HG02885 (cell line): ENCODE data around the gene DIS3L2.
"Not testable (repeated sequence)": the region's sequence is repeated elsewhere in the genome, so short reads cannot be mapped to it uniquely, and the experiment has no call there.

Experiments used
- ATAC-seq: cut with Tn5 transposase; IDR thresholded peaks from one replicate; pipeline ENCODE4 v1.9.1; 2021; ENCODE audit warnings: mild to moderate bottlenecking; ENCODE audit not compliant: unreplicated experiment, poor library complexity

DIS3L2 gene

GRCh38 chr2:232354069-232354468 lies 392.6 kb downstream of the DIS3L2 start:
- ATAC-seq: no peak

- ATAC-seq: no peak
Measured at GRCh38 chr2:232361646-232362045, 400.1 kb downstream of the DIS3L2 start.

GRCh38 chr2:232362174-232362900 lies 400.8 kb downstream of the DIS3L2 start:
- ATAC-seq: no peak

- not testable (repeated sequence) for ATAC-seq
Measured at GRCh38 chr2:232363064-232363783, 401.7 kb downstream of the DIS3L2 start.

GRCh38 chr2:232363784-232364615 lies 402.5 kb downstream of the DIS3L2 start:
- ATAC-seq: no peak

- not testable (repeated sequence) for ATAC-seq
Measured at GRCh38 chr2:232364806-232365594, 403.5 kb downstream of the DIS3L2 start.

GRCh38 chr2:232365621-232366321 lies 404.3 kb downstream of the DIS3L2 start:
- no peak for ATAC-seq

- ATAC-seq: not testable (repeated sequence)
Measured at GRCh38 chr2:232366461-232366860, 404.9 kb downstream of the DIS3L2 start.

- ATAC-seq: no peak
Measured at GRCh38 chr2:232367016-232367415, 405.5 kb downstream of the DIS3L2 start.

- no peak for ATAC-seq
Measured at GRCh38 chr2:232367591-232368233, 406.2 kb downstream of the DIS3L2 start.

- ATAC-seq: no peak
Measured at GRCh38 chr2:232368311-232368731, 406.8 kb downstream of the DIS3L2 start.

GRCh38 chr2:232369126-232369951 lies 407.8 kb downstream of the DIS3L2 start:
- ATAC-seq: no peak

GRCh38 chr2:232370007-232370406 lies 408.5 kb downstream of the DIS3L2 start:
- not testable (repeated sequence) for ATAC-seq

GRCh38 chr2:232372231-232373208 lies 411.0 kb downstream of the DIS3L2 start:
- ATAC-seq: no peak

GRCh38 chr2:232374356-232374755 lies 412.8 kb downstream of the DIS3L2 start:
- ATAC-seq: no peak

GRCh38 chr2:232375164-232375563 lies 413.7 kb downstream of the DIS3L2 start:
- no peak for ATAC-seq

- no peak for ATAC-seq
Measured at GRCh38 chr2:232376260-232376659, 414.7 kb downstream of the DIS3L2 start.
